Bronchial epithelial cell (primary cell): ENCODE data around the gene PTPN4. TPM values are rescaled to one million over a fixed set of nuclear protein-coding genes. Genes with fewer than 3 reads are reported as not detected.
A peak's percentile ranks its signal among the peaks of the same experiment; 100 is the strongest.

Experiments
- DNase-seq: peaks from one replicate; pipeline ENCODE4 v3.0.0-alpha.2; 2010; ENCODE audit warnings: low read depth
- FAIRE-seq: peaks from 2 replicates; lab custom pipeline; 2011; peaks lifted over from hg19 to GRCh38; lab: Jason Lieb, UNC
- H3K27me3 ChIP-seq: 2 replicates; pipeline ENCODE4 v1.5.1; 2011; ENCODE audit warnings: low read length; ENCODE audit not compliant: control insufficient read depth, insufficient read depth
- H3K36me3 ChIP-seq: 2 replicates; pipeline ENCODE4 v1.5.1; 2011; ENCODE audit warnings: low read length; ENCODE audit not compliant: control insufficient read depth, insufficient read depth
- H3K4me3 ChIP-seq: 2 replicates; pipeline ENCODE4 v1.5.1; 2011; ENCODE audit warnings: mild to moderate bottlenecking, low read depth, low read length, control low read depth
- CTCF ChIP-seq: IDR thresholded peaks from 2 replicates; pipeline ENCODE4 v1.5.1; 2011; ENCODE audit warnings: mild to moderate bottlenecking, moderate library complexity, low read length, control low read depth, inconsistent platforms; ENCODE audit not compliant: insufficient read depth, severe bottlenecking
- total RNA-seq: library from RNA; depleted of rRNA; stranded (reverse); fragments of >200 nt; gene quantifications from 2 replicates; pipeline ENCODE4 v1.2.1, GENCODE V29; 2014

PTPN4 gene
- total RNA-seq, 1 donor from 2014 or later, result 20.5 TPM

DNA sequence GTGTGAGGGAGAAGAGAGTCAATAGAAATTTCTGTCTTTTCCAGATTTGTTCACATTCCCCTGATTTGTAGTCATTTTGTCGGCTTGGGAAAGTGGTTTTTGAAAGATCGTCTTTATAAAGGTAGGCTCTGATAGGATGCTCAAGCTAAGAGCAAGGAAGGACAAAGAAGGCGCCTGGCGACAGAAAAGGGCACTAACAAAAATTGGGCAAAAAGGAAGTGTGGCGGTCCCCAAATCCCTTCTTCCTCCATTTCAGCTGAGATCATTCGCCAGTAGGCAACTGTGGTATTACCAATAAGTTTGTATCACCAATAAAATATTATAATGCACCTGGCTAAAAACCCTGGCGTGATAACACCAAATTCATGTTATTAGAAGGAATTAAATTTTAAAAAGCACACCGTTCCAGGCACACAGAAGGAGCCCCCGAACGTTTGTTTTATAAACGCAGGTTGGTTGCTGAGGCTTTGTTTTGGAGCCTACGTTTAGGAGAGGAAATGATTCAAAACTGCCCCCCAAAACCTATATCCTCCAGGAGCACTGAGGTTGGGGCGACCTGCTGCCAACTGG, 756 bp upstream of the PTPN4 start:
- TF ChIP-seq CTCF, result no peak
- Histone ChIP-seq H3K27me3 (no peaks in the 10 kb centered on the region), H3K4me3 (peak overlapping the region; percentile 88), H3K36me3 (no peaks in the 10 kb centered on the region)
- FAIRE-seq (no peak), DNase-seq (no peak)

DNA sequence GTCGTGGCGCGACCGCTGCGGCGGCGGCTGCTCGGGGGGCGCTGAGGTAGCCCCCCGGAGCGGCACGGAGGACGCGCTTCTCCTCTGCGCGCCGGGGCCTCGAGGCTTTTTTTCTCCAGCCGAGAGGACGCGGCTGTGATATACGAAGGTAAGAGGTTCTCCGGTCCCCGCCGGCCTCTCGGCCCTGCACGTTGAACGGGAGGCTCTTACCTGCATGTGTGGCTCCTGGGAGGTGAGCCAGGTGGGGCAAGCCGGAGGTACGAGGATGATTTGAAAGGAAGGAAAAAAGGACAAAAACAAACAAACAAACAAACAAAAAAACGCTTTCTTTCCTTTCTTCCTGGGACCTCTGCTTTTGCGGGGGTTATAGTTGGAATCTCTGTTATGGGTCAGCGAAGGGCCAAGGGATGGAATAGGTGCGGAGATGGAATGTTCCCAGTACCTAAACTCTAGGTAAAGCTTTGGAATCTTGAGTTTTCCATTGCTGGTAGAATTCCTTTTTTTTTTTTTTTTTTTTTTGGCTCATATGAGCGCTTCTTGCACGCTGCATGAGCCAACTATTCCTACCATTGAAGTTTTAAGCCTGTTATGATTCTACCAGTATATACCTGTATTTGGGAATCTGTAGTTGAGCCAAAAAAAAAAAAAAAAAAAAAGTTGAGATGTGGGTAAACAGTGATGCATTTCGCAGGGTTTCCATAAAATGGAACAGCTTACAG, 674 bp downstream of the PTPN4 start:
- Histone ChIP-seq H3K4me3 (peak overlapping the region; percentile 88), H3K27me3 (no peaks in the 10 kb centered on the region), H3K36me3 (no peaks in the 10 kb centered on the region)
- no peak for DNase-seq
- TF ChIP-seq CTCF, result no peak
- no peak for FAIRE-seq

DNA sequence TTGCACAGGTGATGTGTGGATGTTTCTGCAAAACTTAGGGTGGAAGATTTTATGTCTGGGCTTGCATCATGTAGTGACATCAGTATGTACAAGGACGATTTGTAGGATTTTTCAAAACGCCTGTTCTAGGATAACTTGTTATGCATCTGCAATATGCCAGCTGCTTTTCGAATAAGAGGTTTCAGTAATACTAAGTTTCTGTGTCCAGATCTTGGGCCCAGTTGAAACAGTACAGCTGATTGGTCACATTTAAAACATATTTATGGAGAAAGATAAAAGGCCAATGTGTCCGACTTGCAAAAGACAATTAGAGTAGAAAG, 1.2 kb downstream of the PTPN4 start:
- FAIRE-seq, result no peak
- Histone ChIP-seq H3K27me3 (no peaks in the 10 kb centered on the region), H3K36me3 (no peaks in the 10 kb centered on the region), H3K4me3 (peak overlapping the region; percentile 88)
- DNase-seq, result peak; percentile 49
- no peak for TF ChIP-seq CTCF

GRCh38 chr2:119764832-119765231, 5.1 kb downstream of the PTPN4 start:
- TF ChIP-seq CTCF, result no peak
- Histone ChIP-seq H3K4me3 (no peak overlapping the region), H3K27me3 (no peaks in the 10 kb centered on the region), H3K36me3 (no peaks in the 10 kb centered on the region)
- no peak for FAIRE-seq
- no peak for DNase-seq

DNA sequence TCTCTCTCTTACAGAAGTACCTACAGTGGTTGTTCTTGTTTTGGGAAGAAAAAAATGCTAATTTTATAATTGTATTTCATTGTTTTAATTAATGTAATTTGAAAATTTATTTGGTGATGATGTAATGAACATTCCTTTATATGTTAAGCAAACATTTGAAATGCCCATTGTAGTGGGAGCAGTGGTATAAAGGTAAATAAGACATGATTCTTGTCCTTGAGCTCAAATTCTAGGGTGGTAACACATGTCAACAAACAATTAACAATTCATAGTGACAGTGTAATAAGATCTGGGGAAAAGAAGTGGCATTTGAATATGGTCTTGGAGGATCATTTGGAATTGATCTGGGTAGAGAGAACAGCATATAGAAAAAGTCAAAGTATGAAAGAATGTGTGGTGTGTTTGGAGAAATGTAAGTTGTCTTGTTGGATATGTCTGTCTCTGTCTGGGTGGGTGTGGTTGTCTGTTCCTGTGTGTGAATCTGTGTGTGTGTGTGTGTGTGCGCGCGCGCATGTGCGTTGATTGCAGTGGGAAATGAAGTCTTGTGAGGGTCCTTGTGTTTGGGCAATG, 5.8 kb downstream of the PTPN4 start:
- no peak overlapping the region for H3K4me3 ChIP-seq
- no peak for TF ChIP-seq CTCF

DNA sequence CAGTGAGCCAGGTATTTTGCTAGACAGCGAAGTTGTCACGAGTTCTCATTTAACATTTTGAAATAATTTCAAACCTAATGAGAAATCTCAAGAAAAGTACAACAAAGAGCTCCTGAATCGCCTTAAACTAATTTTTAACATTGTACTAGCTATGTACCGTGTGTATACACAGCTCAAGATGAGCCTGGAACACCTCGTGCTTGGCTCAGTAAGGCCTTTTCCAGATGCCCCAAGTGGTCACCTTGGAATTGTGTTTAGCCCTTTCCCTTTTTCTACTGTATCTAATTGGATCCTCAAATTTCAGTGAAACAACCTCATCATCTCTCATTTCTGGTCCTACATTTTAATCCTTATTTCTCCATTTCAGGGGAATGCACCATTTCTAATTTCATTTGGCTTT, 7.2 kb downstream of the PTPN4 start:
- DNase-seq (no peak), FAIRE-seq (no peak)
- no peak overlapping the region for H3K4me3 ChIP-seq
- TF ChIP-seq CTCF, result no peak
- H3K27me3 ChIP-seq, result no peaks in the 10 kb centered on the region
- H3K36me3 ChIP-seq, result no peaks in the 10 kb centered on the region

More for the DNA sequence above, 5.8 kb downstream of the PTPN4 start:
- Histone ChIP-seq H3K36me3 (no peaks in the 10 kb centered on the region), H3K27me3 (no peaks in the 10 kb centered on the region)
- DNase-seq (no peak), FAIRE-seq (peak; percentile 7)
